ENCODE data around the gene LHX8.

GRCh38 chr1:75171876-75172275 lies 37.7 kb downstream of the LHX8 start:
- TF ChIP-seq CTCF (IDR thresholded peaks at IDR 0.05), result no peak
- no peak for TF ChIP-seq POLR2A (IDR thresholded peaks at IDR 0.05)

Data from tibial nerve (tissue), 3 donors.